Panc1 (cell line): ENCODE data around the gene NDST1. TPM values are rescaled to one million over a fixed set of nuclear protein-coding genes. Genes with fewer than 3 reads are reported as not detected.

Experiments
- ATAC-seq: fragments of 200-7000 bp; cut with Tn5 transposase; 2 replicates; pipeline ENCODE4 v1.9.1; 2020; ENCODE audit warnings: mild to moderate bottlenecking, moderate library complexity
- BruUV-seq: library from RNA; stranded (reverse); fragments of 400-500 nt; replicated peaks from 2 replicates; lab custom pipeline; 2021; lab: Mats Ljungman, UMichigan
- CTCF ChIA-PET: fragments of 300-600 bp; sonication (Branson Sonifier 250); formaldehyde crosslinking; loops from one replicate; lab custom pipeline; 2022; ENCODE audit warnings: antibody characterized with exemption; lab: Charles Lee
- POLR2A ChIA-PET: fragments of 300-600 bp; sonication (Branson Sonifier 250); formaldehyde crosslinking; loops from one replicate; lab custom pipeline; 2022; ENCODE audit warnings: antibody characterized with exemption; lab: Charles Lee
- DNase-seq: peaks from one replicate; pipeline ENCODE4 v3.0.0-alpha.2; 2010; ENCODE audit warnings: low read depth, low spot score
- H3K27ac ChIP-seq: 2 replicates; pipeline ENCODE4 v1.5.1; 2011; ENCODE audit warnings: mild to moderate bottlenecking, low read length, inconsistent platforms
- H3K27me3 ChIP-seq: fragments of 200-500 bp; sonication (Bioruptor generic); 2 replicates; pipeline ENCODE4 v1.6.0; 2014; ENCODE audit warnings: low read length, inconsistent platforms; ENCODE audit not compliant: control insufficient read depth, insufficient read depth
- H3K36me3 ChIP-seq: fragments of 200-500 bp; sonication (Bioruptor generic); 2 replicates; pipeline ENCODE4 v1.5.1; 2014; ENCODE audit warnings: inconsistent platforms, mild to moderate bottlenecking, low read length, moderate library complexity; ENCODE audit not compliant: control insufficient read depth, insufficient read depth
- H3K4me1 ChIP-seq: 2 replicates; pipeline ENCODE4 v1.5.1; 2011; ENCODE audit warnings: inconsistent platforms, mild to moderate bottlenecking, low read length, moderate library complexity; ENCODE audit not compliant: control insufficient read depth, insufficient read depth
- H3K4me3 ChIP-seq, 2 experiments: 2 replicates each; pipeline ENCODE4 v1.5.1; 2011 to 2012; ENCODE audit warnings: low read depth in 2 of 2, low read length in 2 of 2, mild to moderate bottlenecking in 2 of 2, inconsistent platforms in 1 of 2, moderate library complexity in 1 of 2
- H3K9me3 ChIP-seq: fragments of 200-500 bp; sonication (Bioruptor generic); 2 replicates; pipeline ENCODE4 v1.5.1; 2014; ENCODE audit warnings: low read depth, mild to moderate bottlenecking, inconsistent platforms, low read length, moderate library complexity; ENCODE audit not compliant: control insufficient read depth, insufficient read depth
- CTCF ChIP-seq: fragments of 450-650 bp; IDR thresholded peaks from 2 replicates; pipeline ENCODE4 v1.5.1; 2017; ENCODE audit warnings: mild to moderate bottlenecking
- POLR2AphosphoS5 ChIP-seq: IDR thresholded peaks from 2 replicates; pipeline ENCODE4 v1.6.1; 2012; ENCODE audit warnings: mild to moderate bottlenecking, low read depth, low read length, moderate library complexity
- REST ChIP-seq, 2 experiments: IDR thresholded peaks; 2 replicates each; pipeline ENCODE4 v1.6.1; 2011 to 2012; ENCODE audit warnings: low read depth in 2 of 2, control low read depth in 1 of 2, low read length in 1 of 2, mild to moderate bottlenecking in 1 of 2, moderate library complexity in 1 of 2; ENCODE audit not compliant: insufficient read depth in 1 of 2
- SIN3A ChIP-seq: IDR thresholded peaks from 2 replicates; pipeline ENCODE4 v1.6.1; 2012; ENCODE audit warnings: low read depth, mild to moderate bottlenecking, low read length, moderate library complexity, borderline replicate concordance; ENCODE audit not compliant: insufficient read depth
- TCF7L2 ChIP-seq: IDR thresholded peaks from 2 replicates; pipeline ENCODE4 v1.6.1; 2011; ENCODE audit warnings: mild to moderate bottlenecking, low read depth, low read length, inconsistent platforms
- in situ Hi-C: cut with HindIII; loops from 2 replicates; pipeline ENCODE4 v1.10.0; 2016; ENCODE audit warnings: low sequenced_read_pairs, low pct_unique_long_range_greater_than_20kb
- intact Hi-C: fragments of 100-400 bp; cut with micrococcal nuclease; formaldehyde crosslinking; loops from one replicate; pipeline ENCODE4 v1.10.0; 2022; ENCODE audit not compliant: unreplicated experiment
- total RNA-seq: library from RNA; stranded (reverse); gene quantifications from one replicate; pipeline ENCODE4 v1.2.1, GENCODE V29; 2021; ENCODE audit not compliant: unreplicated experiment

The NDST1 gene
- total RNA-seq, 1 experiment from 2014 or later = 142 TPM

- no TSS peak for BruUV-seq
- CTCF ChIA-PET = interaction anchor here (1.7 kb wide), 1 partner anchor 143 kb away, joined by 3 read pairs; the partner anchor contains the start of gene RBM22
- TF ChIP-seq SIN3A (no peak), POLR2AphosphoS5 (no peak), CTCF (no peak), REST (IDR thresholded peaks at IDR 0.05; ENCODE audit: insufficient read depth in 1 of 2, low read depth in 2 of 2, low read length in 1 of 2) (no peak), TCF7L2 (no peak)
- H3K36me3 ChIP-seq = no peaks in the 10 kb centered on the region
- intact Hi-C loops (no loop called here), in situ Hi-C loops (no loop called here)
- H3K27me3 ChIP-seq = no peaks in the 10 kb centered on the region
- no peak overlapping the region for H3K4me3 ChIP-seq
- ATAC-seq = no peak
- POLR2A ChIA-PET = no interaction called here
- H3K4me1 ChIP-seq = peaks cover 45% of the 10 kb centered on the region
- no peak overlapping the region for H3K27ac ChIP-seq
- no peaks in the 10 kb centered on the region for H3K9me3 ChIP-seq
- DNase-seq = no peak
These were observed 50.2 kb downstream of the NDST1 start for GRCh38 chr5:150558088-150558621.

GRCh38 chr5:150559088-150559487 lies 51.2 kb downstream of the NDST1 start:
- no peaks in the 10 kb centered on the region for H3K36me3 ChIP-seq
- POLR2A ChIA-PET = interaction anchor here (0.5 to 1.1 kb wide), 3 partner anchors 85 to 100 kb away, joined by 3 to 4 read pairs (median 3); no protein-coding TSS in a partner anchor
- peaks cover 45% of the 10 kb centered on the region for H3K4me1 ChIP-seq
- no peak overlapping the region for H3K4me3 ChIP-seq
- in situ Hi-C loops = no loop called here
- TF ChIP-seq CTCF = no peak
- no peak for TF ChIP-seq TCF7L2
- no peak for TF ChIP-seq POLR2AphosphoS5
- TF ChIP-seq REST (IDR thresholded peaks at IDR 0.05; ENCODE audit: insufficient read depth in 1 of 2, low read depth in 2 of 2, low read length in 1 of 2) = no peak
- no peak for TF ChIP-seq SIN3A
- H3K9me3 ChIP-seq = no peaks in the 10 kb centered on the region
- ATAC-seq = no peak
- H3K27me3 ChIP-seq = no peaks in the 10 kb centered on the region
- BruUV-seq = no TSS peak
- H3K27ac ChIP-seq = no peak overlapping the region
- DNase-seq = no peak
- intact Hi-C loops = no loop called here
- CTCF ChIA-PET = interaction anchor here (0.6 to 2.0 kb wide), 7 partner anchors 14 to 142 kb away, joined by 3 to 12 read pairs (median 3); partner anchors contain the start of gene RBM22
